Measurements from ENCODE around the gene EZR.
A peak's percentile ranks its signal among the peaks of the same experiment; 100 is the strongest.

The EZR gene

DNA sequence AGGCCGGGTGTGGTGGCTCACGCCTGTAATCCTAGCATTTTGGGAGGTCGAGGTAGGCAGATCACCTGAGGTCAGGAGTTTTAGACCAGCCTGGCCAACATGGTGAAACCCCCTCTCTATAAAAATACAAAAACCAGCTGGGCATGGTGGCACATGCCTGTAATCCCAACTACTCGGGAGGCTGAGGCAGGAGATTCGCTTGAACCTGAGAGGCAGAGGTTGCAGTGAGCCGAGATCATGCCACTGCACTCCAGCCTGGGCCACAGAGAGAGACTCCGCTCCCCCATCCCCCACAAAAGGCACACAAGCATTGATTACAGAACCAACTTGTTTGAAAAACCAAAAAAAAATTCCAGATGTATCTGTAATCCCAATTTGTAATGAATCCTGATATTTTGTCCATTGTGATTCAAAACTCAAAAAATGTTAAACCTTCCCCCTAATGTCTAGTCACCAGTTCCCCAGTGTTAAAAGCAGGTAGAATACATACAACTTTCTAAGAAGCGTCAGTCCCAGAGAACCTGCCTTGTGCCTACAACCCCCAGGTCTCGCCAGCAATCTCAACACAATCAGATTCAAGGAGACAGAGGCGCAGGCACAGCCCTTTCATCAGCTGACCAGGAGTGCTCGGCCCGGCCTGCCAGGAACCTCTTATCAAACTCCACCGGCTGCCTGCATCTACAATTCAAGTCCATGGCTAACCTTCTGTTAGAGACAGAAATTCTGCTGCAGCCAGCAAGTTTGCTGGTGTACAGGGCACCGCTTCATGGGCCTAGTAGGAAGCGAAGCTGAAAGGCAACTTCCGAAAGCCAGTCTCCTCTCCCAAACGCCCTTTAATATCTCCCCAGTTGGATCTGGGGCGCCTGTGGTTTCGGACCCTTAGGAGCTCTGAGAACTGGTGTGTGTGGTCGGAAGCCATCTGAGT, 2.1 kb downstream of the EZR start:
- peak; percentile 57 for DNase-seq

DNA sequence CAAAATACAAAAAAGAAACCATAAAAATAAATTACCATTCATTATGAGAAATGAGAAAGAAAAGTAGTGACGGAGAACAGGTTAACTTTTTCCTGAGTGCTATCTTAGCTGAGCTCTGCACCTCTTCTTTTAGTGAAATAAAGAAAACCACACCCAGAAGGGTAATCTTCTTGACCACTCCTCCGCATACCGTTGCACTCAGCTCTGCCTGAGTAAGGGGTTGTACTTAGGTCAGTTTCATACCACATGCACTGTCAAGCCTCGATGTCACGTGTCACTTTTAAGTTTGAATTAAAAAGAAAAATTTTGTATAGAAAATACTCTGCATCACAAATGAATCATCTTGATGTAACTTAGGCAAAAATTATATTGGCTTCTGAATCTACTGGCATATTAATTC, 2.8 kb downstream of the EZR start:
- peak in 1 of 2 experiments; percentile 55 for DNase-seq

DNA sequence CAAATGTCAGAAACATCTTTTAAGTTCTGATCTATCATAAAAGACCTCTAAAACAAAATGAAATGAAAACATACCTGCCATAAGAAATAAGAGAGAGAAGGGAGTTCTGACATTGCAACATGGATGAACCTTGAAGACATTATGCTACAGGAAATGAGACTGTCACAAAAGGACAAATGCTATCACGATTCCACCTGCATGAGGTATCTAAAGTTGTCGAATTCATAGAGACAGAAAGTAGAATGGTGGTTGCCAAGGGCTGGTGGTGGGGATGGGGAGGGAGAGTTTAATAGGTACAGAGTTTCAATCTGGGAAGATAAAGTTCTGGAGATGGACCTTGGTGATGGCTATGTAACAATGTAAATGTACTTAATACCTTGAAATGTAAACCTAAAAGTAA, 3.3 kb downstream of the EZR start:
- DNase-seq: no peak

DNA sequence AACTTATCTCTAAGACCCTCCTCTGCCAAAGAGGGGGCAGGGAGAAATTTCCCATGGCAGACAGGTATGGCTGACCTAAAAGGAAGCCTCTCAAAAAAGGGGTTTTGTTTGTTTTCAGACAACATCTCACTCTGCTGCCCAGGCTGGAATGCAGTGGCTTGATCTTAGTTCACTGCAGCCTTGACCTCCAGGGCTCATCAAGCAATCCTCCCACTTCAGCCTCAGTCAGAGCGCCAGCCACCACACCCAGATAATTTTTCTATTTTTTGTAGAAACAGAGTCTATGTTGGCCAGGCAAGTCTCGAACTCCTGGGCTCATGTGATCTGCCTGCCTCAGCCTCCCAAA, 3.8 kb downstream of the EZR start:
- no peak for DNase-seq

DNA sequence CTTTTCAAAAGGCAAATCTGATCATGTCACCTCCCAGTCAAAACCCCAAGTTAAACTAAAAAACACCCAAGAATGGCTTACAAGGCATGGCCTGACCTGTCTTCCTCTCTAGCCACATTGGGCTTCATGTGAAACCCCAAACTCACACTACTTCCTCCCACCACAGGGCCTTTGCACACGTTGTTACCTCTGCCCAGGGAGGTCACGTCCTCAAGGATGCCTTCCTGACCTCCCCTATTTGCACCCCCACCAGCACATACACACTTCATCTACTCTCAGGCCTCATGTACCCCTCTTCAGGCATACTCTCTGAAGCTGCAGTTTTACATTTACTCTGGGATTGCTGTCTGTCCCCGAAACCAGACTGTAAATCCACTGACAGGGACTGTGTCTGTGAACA, 6.1 kb downstream of the EZR start:
- DNase-seq: no peak

DNA sequence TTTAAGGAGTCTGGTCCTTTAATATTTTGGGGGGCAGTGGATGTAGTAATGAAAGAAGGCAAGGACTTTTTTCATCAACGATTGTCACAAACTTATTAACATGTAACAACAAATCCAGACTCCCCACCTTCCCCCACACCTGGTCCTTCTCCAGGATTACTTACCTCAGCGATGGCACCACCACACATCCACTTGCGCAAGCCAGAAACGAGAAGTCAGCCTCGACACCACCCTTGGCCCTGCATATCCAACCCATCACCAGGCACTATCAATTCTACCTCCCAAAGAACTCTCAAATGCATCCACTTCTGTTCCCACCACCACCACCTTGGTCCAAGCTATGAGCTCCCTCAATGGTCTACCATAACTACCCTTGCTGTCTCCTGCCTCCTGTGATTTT, 6.6 kb downstream of the EZR start:
- no peak for DNase-seq

DNA sequence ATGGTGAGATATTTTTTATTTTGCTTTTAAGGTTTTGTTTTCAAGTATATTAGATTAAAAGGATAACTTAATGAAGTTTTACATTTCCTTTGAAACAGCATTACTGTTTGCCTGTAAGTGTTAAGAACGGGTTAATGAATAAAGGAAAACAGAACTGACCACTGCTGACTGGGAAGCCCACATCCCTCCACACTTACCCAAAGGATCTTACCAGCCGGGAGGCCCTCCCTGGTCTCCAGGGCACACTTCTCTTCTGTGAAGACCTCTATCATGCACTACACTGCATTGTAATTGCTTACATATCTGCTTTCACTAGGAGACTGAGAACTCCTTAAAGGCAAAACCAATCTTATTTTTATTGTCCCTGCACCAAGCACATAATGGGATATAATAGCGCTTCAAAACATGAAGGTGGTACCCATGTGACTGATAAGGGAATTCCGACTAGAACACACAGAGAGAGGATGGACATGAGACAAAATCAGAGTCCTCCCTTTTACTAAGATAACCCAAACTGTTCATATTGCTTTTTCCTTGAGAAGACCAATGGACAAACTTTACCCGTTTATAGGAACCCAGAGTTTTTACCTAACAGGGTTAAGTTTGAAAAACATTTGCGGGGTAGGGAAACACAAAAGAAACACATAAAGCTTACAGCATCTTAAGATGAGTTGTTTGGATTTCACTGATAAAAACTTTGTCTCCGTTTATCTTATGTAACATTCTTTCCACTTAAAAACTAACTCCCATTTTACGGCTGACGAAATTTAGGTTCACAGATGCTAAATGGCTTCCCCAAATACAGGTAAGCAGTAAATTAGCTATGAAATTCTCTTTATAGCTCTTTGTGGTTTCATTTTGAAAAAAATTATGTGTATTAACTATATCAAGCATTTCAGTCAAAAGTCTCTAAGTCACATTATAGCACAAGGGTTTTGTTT, 8.7 kb downstream of the EZR start:
- no peak for DNase-seq

DNA sequence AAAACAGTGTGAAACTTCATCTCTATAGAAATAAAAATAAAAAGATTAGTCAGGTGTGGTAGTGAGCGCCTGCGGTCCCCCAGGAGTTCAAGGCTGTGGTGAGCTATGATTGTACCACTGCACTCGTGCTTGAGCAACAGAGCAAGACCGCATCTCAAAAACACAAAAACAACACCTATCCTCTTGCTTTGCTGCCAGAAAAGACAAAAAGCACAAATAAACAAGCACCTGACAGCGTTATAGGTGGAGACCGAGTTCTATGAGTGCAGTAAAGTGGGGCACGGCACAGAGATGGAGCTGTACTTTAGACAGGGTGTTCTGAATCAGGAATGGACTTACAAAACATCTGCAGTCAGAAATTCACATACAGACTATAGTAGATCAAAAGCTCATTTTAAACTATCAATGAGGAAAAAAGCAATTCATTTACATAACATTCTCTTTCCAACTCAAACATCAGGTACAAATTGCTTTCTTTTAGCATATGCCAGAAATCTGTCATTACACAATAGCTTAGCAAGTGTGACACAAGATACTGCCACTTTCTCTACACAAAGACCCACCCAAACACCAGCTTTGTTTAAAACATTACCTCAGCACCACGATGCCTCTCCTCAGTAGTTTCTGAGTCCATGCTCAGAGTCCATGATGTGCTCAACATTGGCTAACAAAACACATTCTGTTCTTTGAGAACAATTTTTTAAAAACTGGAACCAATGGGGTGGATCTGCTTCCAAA, 10.1 kb downstream of the EZR start:
- no peak for DNase-seq

DNA sequence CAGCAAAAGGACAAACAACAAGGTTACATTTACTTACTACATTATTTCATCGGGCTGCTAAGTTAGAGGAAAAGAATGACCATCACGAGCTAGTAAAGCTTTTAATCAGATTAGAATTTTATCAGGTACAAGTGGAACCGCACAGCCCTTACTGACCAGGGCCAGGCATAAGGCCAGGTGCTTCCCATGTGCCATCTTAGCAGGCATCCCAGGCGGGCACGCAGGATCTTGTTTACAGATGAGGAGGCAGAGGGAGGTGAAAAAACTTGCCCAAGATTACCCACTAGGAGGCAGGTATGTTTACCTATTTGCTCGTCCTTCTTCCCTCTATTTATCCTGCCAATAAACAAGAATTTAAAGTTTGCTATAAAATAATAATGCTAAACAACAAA, 10.7 kb downstream of the EZR start:
- DNase-seq: no peak

DNA sequence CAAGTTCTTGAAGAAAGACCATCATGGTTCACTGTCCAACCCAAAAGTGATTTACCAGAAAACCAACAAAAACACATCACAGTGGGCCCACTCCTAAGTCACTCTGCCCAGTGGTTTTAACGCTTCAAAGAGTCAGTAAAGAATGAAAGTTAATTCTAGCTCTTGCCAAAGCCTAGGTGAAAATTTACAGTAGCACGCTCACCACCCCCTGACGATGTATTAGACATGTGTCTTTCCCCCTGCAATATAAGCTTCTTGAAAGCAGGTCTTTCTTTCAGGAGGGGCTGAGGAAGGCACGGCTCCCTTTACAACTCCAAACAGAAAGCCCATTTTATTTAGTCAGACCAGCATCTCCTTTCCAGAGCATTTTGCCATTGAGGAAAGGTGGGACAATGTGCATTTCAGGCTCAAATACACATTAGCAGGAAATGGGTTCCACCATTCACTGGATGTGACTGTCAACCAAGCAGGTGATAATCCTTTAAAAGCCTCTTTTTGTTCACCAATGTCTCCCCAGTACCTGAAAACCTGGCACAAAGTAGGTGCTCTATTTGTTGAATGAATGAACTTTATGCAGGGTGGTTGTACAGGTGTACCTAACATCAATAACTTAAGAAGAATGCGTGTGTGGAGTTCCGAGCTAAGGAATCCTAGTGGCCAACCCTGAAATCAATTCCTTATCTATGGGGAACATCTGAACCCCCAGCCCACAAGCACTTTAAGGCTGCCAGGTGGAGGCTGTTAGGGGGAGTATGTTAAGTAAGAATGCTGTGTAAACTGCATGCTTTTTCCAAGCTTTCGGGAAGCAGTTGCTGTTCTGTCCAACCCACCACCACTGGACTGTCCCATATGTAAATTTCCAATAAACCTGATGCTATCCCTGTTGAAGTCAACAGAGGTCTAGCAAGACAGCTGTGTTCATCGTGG, 11.4 kb downstream of the EZR start:
- DNase-seq: no peak

DNA sequence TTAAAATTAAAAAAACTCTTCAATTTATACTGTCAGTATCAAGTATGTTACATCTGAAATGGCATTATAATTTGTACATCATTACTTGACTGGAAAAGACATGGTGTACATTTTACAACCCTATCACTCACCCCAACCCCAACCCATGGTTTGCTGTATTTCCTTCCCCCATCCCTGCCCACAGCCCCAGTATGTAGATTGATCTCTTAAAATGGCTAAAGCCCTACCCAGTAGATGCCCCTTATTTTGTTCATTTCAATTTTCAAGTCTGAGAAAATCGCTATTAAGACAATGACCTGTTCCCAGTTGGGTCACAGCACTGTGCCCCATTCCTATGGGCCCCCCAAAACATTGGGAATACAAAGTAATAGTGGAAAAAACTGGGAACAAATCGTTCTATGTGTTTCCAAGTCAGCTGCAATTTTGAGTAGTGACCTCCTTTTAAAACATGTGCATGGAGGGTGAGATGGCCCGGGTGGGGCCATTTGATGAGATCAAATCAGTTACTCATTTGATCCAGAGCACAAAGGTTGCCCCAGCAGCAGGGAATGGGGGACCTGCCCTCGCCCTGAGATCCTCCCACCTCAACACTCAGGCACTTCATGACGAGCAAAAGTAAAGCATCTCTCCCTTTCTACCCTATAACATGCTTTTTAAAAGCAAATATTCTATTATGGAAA, 13.3 kb downstream of the EZR start:
- no peak for DNase-seq

DNA sequence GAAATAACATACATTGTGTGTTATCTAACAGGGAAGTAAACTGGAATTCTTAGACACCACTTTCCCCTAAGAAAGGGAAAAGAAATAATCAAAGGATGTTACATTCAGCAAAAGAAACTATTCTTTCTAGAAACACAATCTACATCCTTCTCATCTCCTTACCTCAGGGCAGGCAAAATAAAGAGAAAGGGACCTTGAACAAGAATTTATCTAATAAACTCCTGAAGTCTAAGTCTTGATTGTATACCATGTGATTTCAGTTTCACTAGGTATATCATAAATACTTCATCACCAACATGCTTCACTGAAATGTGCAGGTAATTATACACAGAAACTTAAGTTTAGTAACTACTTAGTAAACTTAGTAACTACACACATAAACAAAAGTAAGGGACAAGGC, 15.0 kb downstream of the EZR start:
- DNase-seq: no peak

DNA sequence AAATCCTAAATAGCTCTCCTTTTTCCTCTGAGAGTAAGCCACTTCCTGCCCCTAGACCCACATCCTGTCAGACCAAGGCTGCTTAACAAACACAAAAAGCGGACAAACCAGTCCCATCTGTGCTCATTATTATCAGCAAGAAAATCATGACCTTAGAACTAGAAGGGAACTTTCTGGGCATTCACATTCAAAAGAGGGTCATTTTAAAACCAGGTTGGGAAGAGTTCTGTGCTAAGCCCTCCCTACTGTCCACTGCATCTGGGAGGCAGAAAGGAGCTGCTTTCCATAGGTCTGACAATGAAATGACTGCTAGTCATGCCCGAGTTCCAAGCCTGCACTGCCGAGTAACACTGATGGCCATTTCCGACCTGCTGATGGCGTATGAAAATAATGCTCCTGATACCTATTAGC, 15.4 kb downstream of the EZR start:
- no peak for DNase-seq

DNA sequence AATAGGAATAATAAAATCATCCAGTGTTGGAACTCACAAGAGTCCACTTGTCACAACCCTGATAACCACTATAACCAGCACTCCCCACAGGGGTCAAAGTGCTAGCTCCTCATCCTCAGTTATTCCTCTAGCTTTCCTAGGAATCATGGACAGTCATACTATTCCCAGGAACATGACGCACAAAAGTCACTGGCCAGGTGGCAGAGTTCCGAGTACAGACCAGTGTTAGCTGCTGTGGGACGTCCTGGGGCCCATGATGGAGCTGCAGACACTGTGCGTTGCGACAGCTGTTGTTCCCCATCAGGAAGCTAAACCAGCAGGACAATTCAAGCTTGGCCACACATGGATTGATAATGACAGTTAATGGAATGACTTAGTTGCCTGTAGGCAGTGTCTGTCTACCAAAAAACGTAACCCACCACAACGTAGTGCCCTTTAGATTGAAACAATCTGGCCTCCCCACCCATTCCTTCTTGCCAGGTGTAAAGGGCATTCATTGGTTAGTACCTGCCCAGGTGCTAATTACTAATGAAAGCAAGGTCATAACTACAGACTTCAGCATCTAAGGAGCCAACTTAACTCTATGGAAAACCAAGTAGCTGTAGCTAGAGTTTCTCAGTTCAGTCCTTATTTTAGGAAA, 17.4 kb downstream of the EZR start:
- peak in 1 of 2 experiments; percentile 13 for DNase-seq

DNA sequence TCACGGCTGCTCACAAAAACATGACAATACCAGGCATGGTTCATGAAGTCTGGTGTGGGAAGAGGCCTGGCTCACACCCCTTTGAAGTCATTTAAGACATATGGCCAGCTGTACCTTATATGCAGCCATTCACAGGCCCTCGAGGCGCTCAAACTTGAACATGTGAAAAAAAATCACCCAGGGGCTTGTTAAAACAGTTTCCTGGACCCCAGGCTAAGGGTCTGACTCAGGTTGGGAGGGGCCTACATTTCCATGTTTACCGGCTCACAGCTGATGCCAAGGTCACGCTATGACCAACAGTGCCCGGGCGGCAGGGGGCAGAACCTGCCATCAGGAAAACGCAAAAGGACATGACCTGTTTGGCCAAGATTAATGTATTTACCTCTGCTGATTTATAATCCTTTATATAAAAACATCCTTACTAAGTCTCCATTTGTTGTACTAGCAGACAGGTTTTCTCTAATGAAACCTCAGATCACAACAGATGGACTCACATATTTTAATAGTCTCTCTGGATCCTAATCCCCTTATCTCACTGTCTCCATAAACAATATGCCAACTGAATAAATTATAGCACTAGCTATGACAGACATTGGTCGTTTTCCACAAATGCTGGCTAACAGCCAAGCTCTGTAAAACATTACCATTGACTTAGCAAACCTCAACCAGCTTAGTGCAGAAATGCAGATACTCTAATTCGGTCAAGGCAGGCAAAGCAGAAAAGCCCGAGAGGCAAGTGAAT, 19.9 kb downstream of the EZR start:
- DNase-seq: peak in 1 of 2 experiments; percentile 9

DNA sequence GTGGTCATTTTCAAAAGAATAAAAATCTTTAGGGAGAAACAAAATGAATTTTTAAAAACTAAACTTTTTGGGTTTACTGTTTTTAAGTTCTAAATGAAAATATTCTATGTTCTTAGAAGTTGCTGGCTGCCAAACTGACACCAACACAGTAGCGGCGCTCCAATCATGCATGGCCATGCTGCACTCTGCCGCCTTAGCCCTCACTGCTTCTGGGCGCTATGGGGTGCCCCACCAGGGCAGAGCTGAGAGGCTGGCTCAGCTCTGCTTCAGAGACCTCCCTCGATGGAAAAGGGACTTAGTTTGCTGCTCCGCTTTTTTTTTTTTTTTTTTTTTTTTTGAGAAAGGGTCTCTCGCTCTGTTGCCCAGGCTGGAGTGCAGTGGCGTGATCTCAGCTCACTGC, 20.9 kb downstream of the EZR start:
- peak in 1 of 2 experiments; percentile 18 for DNase-seq

DNA sequence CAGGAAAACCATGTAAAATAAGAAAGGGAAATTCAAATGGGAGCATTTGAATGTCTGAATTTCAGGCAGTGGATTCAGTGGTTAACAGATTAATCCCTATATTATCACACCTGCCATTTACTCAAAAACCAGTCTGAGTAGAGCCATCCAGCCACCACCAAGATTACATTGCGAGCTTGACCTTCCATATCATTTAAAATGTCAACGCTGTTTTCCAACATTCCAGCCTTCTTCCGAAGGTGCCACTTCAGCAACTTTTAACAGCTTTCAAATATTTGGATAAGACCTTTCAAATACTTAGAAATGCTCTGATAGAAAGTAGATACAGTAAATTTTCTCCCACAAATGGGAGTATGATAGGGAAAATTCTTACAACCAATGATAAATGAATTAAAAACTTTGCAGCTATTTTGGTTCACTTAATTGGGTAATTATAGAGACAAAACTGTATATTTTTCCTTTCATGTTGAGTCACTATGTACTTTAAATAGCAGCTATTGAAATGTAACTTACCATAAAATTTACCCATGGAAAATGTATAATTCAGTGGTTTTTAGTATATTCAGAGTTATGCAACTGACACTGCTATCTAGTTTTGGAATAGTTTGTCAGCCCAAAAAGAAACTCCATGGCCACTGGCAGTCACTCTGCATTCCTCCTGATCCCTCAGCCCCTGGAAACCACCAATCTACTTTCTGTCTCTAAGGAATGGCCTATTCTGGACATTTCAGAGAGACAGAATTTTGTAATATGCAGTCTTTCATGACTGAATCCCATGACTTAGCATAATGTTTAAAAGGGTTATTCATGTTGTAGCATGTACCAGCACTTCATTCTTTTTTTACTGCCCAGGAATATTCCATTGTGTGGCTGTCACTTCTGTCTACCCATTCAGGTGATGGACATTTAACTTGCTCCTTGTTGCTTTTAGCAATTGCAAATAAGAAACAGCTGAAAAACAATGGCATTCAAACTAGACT, 21.5 kb downstream of the EZR start:
- DNase-seq: peak in 1 of 2 experiments; percentile 16

DNA sequence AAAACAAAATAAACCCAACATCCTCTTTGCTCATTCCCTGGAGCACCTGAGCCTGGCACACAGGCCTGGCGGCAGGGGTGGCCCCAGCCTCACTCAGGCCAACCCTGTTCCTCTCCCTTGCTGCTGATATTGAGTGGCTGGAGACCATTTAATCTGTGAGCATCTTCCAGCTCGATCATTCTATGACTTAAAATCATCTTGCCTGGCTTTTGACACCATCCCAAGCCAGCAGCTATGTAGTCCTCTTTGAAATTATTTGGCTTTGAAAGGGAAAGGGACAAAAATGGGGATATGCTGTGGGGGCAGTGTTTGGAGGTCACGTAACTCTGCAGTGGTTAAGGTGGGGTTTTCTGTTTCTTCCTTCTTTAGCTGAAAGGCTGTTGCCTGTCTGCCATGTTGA, 22.8 kb downstream of the EZR start:
- peak in 1 of 2 experiments; percentile 14 for DNase-seq

DNA sequence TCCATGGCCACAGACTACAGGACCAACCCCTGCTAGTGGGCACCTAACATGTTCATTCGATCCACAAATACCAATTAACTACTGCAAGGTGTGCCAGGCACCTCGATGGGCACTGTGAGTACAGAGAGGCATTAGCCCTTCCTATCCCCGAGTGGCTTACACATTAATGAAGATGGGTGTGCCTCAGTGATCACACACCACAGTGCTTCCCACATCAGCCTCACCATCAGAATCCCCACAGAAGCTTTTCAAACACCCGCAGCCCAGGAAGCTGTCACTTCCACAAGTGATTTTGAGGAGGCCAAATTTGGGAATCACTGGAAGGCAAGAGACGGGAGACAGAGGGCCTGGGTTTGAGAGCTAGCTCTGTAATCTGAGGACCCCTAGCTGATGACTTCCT, 23.7 kb downstream of the EZR start:
- peak in 1 of 2 experiments; percentile 16 for DNase-seq

Measured in activated T-cell treated with anti-CD3 and anti-CD28 coated beads, Interleukin-2, amount 50 U/mL, for 48 hours (primary cell).